ENCODE measurements around the gene ECM2. TPM values are rescaled to one million over a fixed set of nuclear protein-coding genes. Genes with fewer than 3 reads are reported as not detected.

Gene ECM2
- total RNA-seq, 6 donors from 2014 or later, result 2.1 to 11.3 (median 8.5) TPM

GRCh38 chr9:92550765-92551164, 15.0 kb upstream of the ECM2 start:
- TF ChIP-seq POLR2A (IDR thresholded peaks at IDR 0.05) (no peak), EP300 (IDR thresholded peaks at IDR 0.05) (no peak), POLR2AphosphoS5 (IDR thresholded peaks at IDR 0.05) (no peak)
- TF ChIP-seq, protein P1, sequence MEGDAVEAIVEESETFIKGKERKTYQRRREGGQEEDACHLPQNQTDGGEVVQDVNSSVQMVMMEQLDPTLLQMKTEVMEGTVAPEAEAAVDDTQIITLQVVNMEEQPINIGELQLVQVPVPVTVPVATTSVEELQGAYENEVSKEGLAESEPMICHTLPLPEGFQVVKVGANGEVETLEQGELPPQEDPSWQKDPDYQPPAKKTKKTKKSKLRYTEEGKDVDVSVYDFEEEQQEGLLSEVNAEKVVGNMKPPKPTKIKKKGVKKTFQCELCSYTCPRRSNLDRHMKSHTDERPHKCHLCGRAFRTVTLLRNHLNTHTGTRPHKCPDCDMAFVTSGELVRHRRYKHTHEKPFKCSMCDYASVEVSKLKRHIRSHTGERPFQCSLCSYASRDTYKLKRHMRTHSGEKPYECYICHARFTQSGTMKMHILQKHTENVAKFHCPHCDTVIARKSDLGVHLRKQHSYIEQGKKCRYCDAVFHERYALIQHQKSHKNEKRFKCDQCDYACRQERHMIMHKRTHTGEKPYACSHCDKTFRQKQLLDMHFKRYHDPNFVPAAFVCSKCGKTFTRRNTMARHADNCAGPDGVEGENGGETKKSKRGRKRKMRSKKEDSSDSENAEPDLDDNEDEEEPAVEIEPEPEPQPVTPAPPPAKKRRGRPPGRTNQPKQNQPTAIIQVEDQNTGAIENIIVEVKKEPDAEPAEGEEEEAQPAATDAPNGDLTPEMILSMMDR (IDR thresholded peaks at IDR 0.05), result no peak
- WGBS, 2 donors, result 95 to 100% methylated on average over 2 of the region's 2 CpGs
- Histone ChIP-seq H3K9me3 (no peaks in the 10 kb centered on the region), H3K4me1 (no peaks in the 10 kb centered on the region), H3K27ac (no peak overlapping the region), H3K4me3 (no peak overlapping the region), H3K27me3 (no peaks in the 10 kb centered on the region), H3K36me3 (no peaks in the 10 kb centered on the region)
- ATAC-seq (ENCODE audit: low FRiP score in 2 of 2) (no peak), DNase-seq (no peak)

DNA sequence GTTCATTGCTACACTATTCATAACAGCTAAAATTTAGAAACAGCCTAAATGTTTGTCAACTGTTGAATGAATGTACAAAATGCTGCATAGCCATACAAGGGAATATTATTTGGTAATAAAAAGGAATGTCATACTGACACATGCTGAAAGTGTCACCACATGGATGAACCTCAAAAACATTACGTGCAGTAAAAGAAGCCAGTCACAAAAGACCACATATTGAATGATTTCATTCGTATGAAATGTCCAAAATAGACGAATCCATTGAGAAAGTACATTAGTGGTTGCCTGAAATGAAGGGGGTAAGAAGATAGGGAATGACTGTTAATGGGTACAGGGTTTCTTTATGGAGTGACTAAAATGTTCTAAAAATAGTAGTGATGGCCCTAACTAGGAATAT, 11.6 kb upstream of the ECM2 start:
- Histone ChIP-seq H3K9me3 (no peaks in the 10 kb centered on the region), H3K27me3 (no peaks in the 10 kb centered on the region), H3K4me3 (no peak overlapping the region), H3K27ac (no peak overlapping the region), H3K36me3 (no peaks in the 10 kb centered on the region), H3K4me1 (no peaks in the 10 kb centered on the region)
- DNase-seq (no peak), ATAC-seq (ENCODE audit: low FRiP score in 2 of 2) (no peak)
- WGBS, 2 donors, result 86 to 92% methylated on average over 3 of the region's 3 CpGs
- TF ChIP-seq POLR2AphosphoS5 (IDR thresholded peaks at IDR 0.05) (no peak), POLR2A (IDR thresholded peaks at IDR 0.05) (no peak), EP300 (IDR thresholded peaks at IDR 0.05) (no peak)
- TF ChIP-seq, protein P1 (IDR thresholded peaks at IDR 0.05), result no peak

GRCh38 chr9:92545002-92545510, 9.3 kb upstream of the ECM2 start:
- DNase-seq, result peak in 1 of 2 donors; percentile 74
- H3K9me3 ChIP-seq, result no peaks in the 10 kb centered on the region
- H3K4me3 ChIP-seq, result no peak overlapping the region
- H3K27ac ChIP-seq, result no peak overlapping the region
- no peaks in the 10 kb centered on the region for H3K27me3 ChIP-seq
- TF ChIP-seq EP300 (IDR thresholded peaks at IDR 0.05) (no peak), POLR2AphosphoS5 (IDR thresholded peaks at IDR 0.05) (no peak), POLR2A (IDR thresholded peaks at IDR 0.05) (no peak)
- TF ChIP-seq, protein P1 (IDR thresholded peaks at IDR 0.05), result no peak
- ATAC-seq (ENCODE audit: low FRiP score in 2 of 2), result no peak
- 96 to 99% methylated on average over 21 to 31 of the region's 33 CpGs for WGBS, 2 donors
- H3K36me3 ChIP-seq, result no peaks in the 10 kb centered on the region
- no peaks in the 10 kb centered on the region for H3K4me1 ChIP-seq

GRCh38 chr9:92543972-92544371, 8.2 kb upstream of the ECM2 start:
- WGBS, 2 donors, result 83 to 88% methylated on average over 7 of the region's 7 CpGs
- TF ChIP-seq, protein P1 (IDR thresholded peaks at IDR 0.05), result no peak
- TF ChIP-seq POLR2AphosphoS5 (IDR thresholded peaks at IDR 0.05), result no peak
- TF ChIP-seq POLR2A (IDR thresholded peaks at IDR 0.05), result no peak
- no peak for TF ChIP-seq EP300 (IDR thresholded peaks at IDR 0.05)
- Histone ChIP-seq H3K27me3 (no peaks in the 10 kb centered on the region), H3K36me3 (no peaks in the 10 kb centered on the region), H3K27ac (no peak overlapping the region), H3K4me1 (no peaks in the 10 kb centered on the region), H3K4me3 (no peak overlapping the region), H3K9me3 (no peaks in the 10 kb centered on the region)
- no peak for ATAC-seq (ENCODE audit: low FRiP score in 2 of 2)
- DNase-seq, result no peak

GRCh38 chr9:92538541-92538940, 2.8 kb upstream of the ECM2 start:
- Histone ChIP-seq H3K4me3 (no peak overlapping the region), H3K4me1 (peaks cover 0 to 8% (median 0%) of the 10 kb centered on the region in 4 donors), H3K27ac (no peak overlapping the region), H3K27me3 (no peaks in the 10 kb centered on the region), H3K9me3 (no peaks in the 10 kb centered on the region), H3K36me3 (no peaks in the 10 kb centered on the region)
- DNase-seq, result no peak
- 70 to 81% methylated on average over 2 of the region's 2 CpGs for WGBS, 2 donors
- peak in 1 of 2 donors; percentile 51 for ATAC-seq (ENCODE audit: low FRiP score in 2 of 2)
- TF ChIP-seq, protein P1 (IDR thresholded peaks at IDR 0.05), result no peak
- TF ChIP-seq POLR2A (IDR thresholded peaks at IDR 0.05), result no peak
- TF ChIP-seq EP300 (IDR thresholded peaks at IDR 0.05), result no peak
- TF ChIP-seq POLR2AphosphoS5 (IDR thresholded peaks at IDR 0.05), result no peak

All from upper lobe of left lung (tissue), 6 donors.